Endothelial cell of umbilical vein (primary cell): ENCODE measurements around the gene SFPQ. TPM values are rescaled to one million over a fixed set of nuclear protein-coding genes. Genes with fewer than 3 reads are reported as not detected.

ENCODE experiments used
- BruUV-seq: library from RNA; stranded (reverse); fragments of 400-500 nt; replicated peaks from 2 replicates; lab custom pipeline; 2021; lab: Mats Ljungman, UMichigan
- CTCF ChIA-PET: fragments of 300-600, 350-600 bp; sonication (Branson Sonifier 250); formaldehyde crosslinking; loops from one replicate; lab custom pipeline; 2021; ENCODE audit warnings: antibody characterized with exemption, inconsistent platforms; lab: Charles Lee
- POLR2A ChIA-PET: fragments of 300-600, 350-600 bp; sonication (Branson Sonifier 250); formaldehyde crosslinking; loops from one replicate; lab custom pipeline; 2021; ENCODE audit warnings: antibody characterized with exemption, inconsistent platforms; lab: Charles Lee
- DNase-seq: peaks from one replicate; pipeline ENCODE4 v3.0.0-alpha.2; 2011; ENCODE audit warnings: low read depth, low spot score
- FAIRE-seq: peaks from 2 replicates; lab custom pipeline; 2011; peaks lifted over from hg19 to GRCh38; lab: Jason Lieb, UNC
- H2AFZ ChIP-seq: 2 replicates; pipeline ENCODE4 v1.6.0; 2012; ENCODE audit warnings: low read depth, low read length, control low read depth, inconsistent platforms
- H3K27ac ChIP-seq: 2 replicates; pipeline ENCODE4 v1.5.1; 2011; ENCODE audit warnings: low read depth, mild to moderate bottlenecking, control low read depth, low read length, moderate library complexity; ENCODE audit not compliant: insufficient read depth
- H3K27me3 ChIP-seq, 2 experiments: 2 replicates each; pipeline versions ENCODE4 v1.6.0 to v1.6.1; 2011; ENCODE audit warnings: low read length in 2 of 2, mixed read lengths in 1 of 2; ENCODE audit not compliant: control insufficient read depth in 2 of 2, insufficient read depth in 2 of 2
- H3K36me3 ChIP-seq, 2 experiments: 2 replicates in 1 of 2; 3 replicates in 1 of 2; pipeline ENCODE4 v1.5.1; 2011; ENCODE audit warnings: low read length in 2 of 2, mild to moderate bottlenecking in 1 of 2, moderate library complexity in 1 of 2; ENCODE audit not compliant: control insufficient read depth in 2 of 2, insufficient read depth in 2 of 2; ENCODE audit errors: extremely low read depth in 1 of 2
- H3K4me1 ChIP-seq: 3 replicates; pipeline ENCODE4 v1.5.1; 2011; ENCODE audit warnings: mild to moderate bottlenecking, low read length; ENCODE audit not compliant: control insufficient read depth, insufficient read depth; ENCODE audit errors: extremely low read depth
- H3K4me2 ChIP-seq: 2 replicates; pipeline ENCODE4 v1.6.1; 2011; ENCODE audit warnings: low read length, control low read depth, mixed read lengths; ENCODE audit not compliant: insufficient read depth
- H3K4me3 ChIP-seq, 3 experiments: fragments of 200-600 bp in 1 of 3; sonication (generic), shearing (Covaris generic) in 1 of 3; replicated peaks in 1 of 3; 2 replicates each; pipeline ENCODE4 v1.5.1; 2011 to 2016; ENCODE audit warnings: control low read depth in 3 of 3, low read length in 3 of 3, mild to moderate bottlenecking in 2 of 3, inconsistent platforms in 1 of 3, low read depth in 1 of 3, moderate library complexity in 1 of 3; ENCODE audit not compliant: insufficient read depth in 1 of 3
- H3K79me2 ChIP-seq: 2 replicates; pipeline ENCODE4 v1.6.0; 2012; ENCODE audit warnings: low read length, inconsistent platforms; ENCODE audit not compliant: control insufficient read depth, insufficient read depth
- H3K9ac ChIP-seq: replicated peaks from 2 replicates; pipeline ENCODE3; 2011; ENCODE audit warnings: low read length, control low read depth; ENCODE audit not compliant: insufficient read depth; ENCODE audit errors: extremely low read depth
- H3K9me1 ChIP-seq: replicated peaks from 3 replicates; pipeline ENCODE4 v1.6.0; 2011; ENCODE audit warnings: mild to moderate bottlenecking, low read length; ENCODE audit not compliant: control insufficient read depth, insufficient read depth; ENCODE audit errors: extremely low read depth
- H3K9me3 ChIP-seq: replicated peaks from 2 replicates; pipeline ENCODE4 v1.5.1; 2012; ENCODE audit warnings: low read length, inconsistent platforms; ENCODE audit not compliant: control insufficient read depth, insufficient read depth
- H4K20me1 ChIP-seq: replicated peaks from 2 replicates; pipeline ENCODE3; 2011; ENCODE audit warnings: mild to moderate bottlenecking, low read length; ENCODE audit not compliant: control insufficient read depth, insufficient read depth; ENCODE audit errors: extremely low read depth
- EZH2 ChIP-seq: IDR thresholded peaks from 2 replicates; pipeline ENCODE4 v1.6.1; 2012; ENCODE audit warnings: borderline replicate concordance, low read depth, mild to moderate bottlenecking, moderate library complexity, low read length, inconsistent platforms; ENCODE audit not compliant: severe bottlenecking
- FOS ChIP-seq: IDR thresholded peaks from 2 replicates; pipeline ENCODE4 v1.6.1; 2011; ENCODE audit warnings: mild to moderate bottlenecking, low read length, moderate library complexity, borderline replicate concordance; ENCODE audit not compliant: insufficient read depth
- MAX ChIP-seq: IDR thresholded peaks from 2 replicates; pipeline ENCODE4 v1.6.1; 2011; ENCODE audit not compliant: insufficient read depth, insufficient read length
- POLR2A ChIP-seq: IDR thresholded peaks from 2 replicates; pipeline ENCODE4 v1.6.1; 2012; ENCODE audit warnings: low read depth, mild to moderate bottlenecking, control low read depth, low read length
- POLR2AphosphoS5 ChIP-seq: IDR thresholded peaks from 2 replicates; pipeline ENCODE4 v1.6.1; 2012; ENCODE audit warnings: low read depth, mild to moderate bottlenecking, control low read depth, low read length, moderate library complexity; ENCODE audit not compliant: insufficient read depth
- dilution Hi-C: fragments of 300-500 bp; cut with MboI; formaldehyde crosslinking; loops from one replicate; pipeline ENCODE4 v1.15.0; 2019; ENCODE audit warnings: low sequenced_read_pairs; ENCODE audit not compliant: extremely low pct_ligation_motif_present
- intact Hi-C: fragments of 100-400 bp; cut with micrococcal nuclease; formaldehyde crosslinking; loops from one replicate; pipeline ENCODE4 v1.10.0; 2022
- polyA plus RNA-seq, 4 experiments: library from polyadenylated mRNA; depleted of rRNA in 3 of 4; stranded (reverse) in 3 of 4; unstranded in 1 of 4; fragments of >200 nt; gene quantifications; 2 replicates each; pipeline versions ENCODE4 v1.2.1 to v1.2.3, GENCODE V29; 2011 to 2012; ENCODE audit warnings: missing spikeins in 1 of 4
- total RNA-seq: library from RNA; stranded (reverse); gene quantifications from 2 replicates; pipeline ENCODE4 v1.2.3, GENCODE V29; 2021
- TF ChIP-seq, protein P1 (sequence below), 2 donors: IDR thresholded peaks; 1 replicate in 1 of 2; 2 replicates in 1 of 2; pipeline ENCODE4 v1.5.1; 2011; ENCODE audit warnings: low read length in 2 of 2, mild to moderate bottlenecking in 2 of 2, moderate library complexity in 2 of 2, control low read depth in 1 of 2, inconsistent platforms in 1 of 2, low read depth in 1 of 2; ENCODE audit not compliant: insufficient read depth in 1 of 2; ENCODE audit errors: extremely low read depth in 1 of 2

Gene SFPQ
- total and polyA plus RNA-seq, 2 donors (not counting 3 experiments of a cell fraction or from before 2014, with no cell fraction given) = 100 to 415 TPM

- dilution Hi-C loops (no loop called here), intact Hi-C loops (no loop called here)
- H4K20me1 ChIP-seq = peaks cover 23% of the 10 kb centered on the region
- no peak overlapping the region for H2AFZ ChIP-seq
- FAIRE-seq = no peak
- H3K27ac ChIP-seq = no peak overlapping the region
- no peak for TF ChIP-seq POLR2AphosphoS5
- no peak for TF ChIP-seq EZH2
- POLR2A ChIA-PET = interaction anchor here (1.2 kb wide), 1 partner anchor 81 kb away, joined by 4 read pairs; no protein-coding TSS in a partner anchor
- H3K27me3 ChIP-seq = no peaks in the 10 kb centered on the region
- no peaks in the 10 kb centered on the region for H3K4me1 ChIP-seq
- H3K4me3 ChIP-seq = no peak overlapping the region
- CTCF ChIA-PET = interaction anchor here (1.0 kb wide), 1 partner anchor 62 kb away, joined by 4 read pairs; no protein-coding TSS in a partner anchor
- H3K9ac ChIP-seq = no peak overlapping the region
- peaks cover 23 to 33% of the 10 kb centered on the region in 2 experiments for H3K36me3 ChIP-seq
- peaks cover 16% of the 10 kb centered on the region for H3K79me2 ChIP-seq
- H3K9me3 ChIP-seq = no peaks in the 10 kb centered on the region
- DNase-seq = no peak
- no peaks in the 10 kb centered on the region for H3K9me1 ChIP-seq
- no TSS peak for BruUV-seq
- no peak overlapping the region for H3K4me2 ChIP-seq
Observed at GRCh38 chr1:35175098-35175576, 17.8 kb downstream of the SFPQ start.

GRCh38 chr1:35173909-35174540 is 18.9 kb downstream of the SFPQ start:
- no peak overlapping the region for H3K9ac ChIP-seq
- peak; percentile 66 for FAIRE-seq
- intact Hi-C loops = loop anchor here (2.0 to 5.0 kb wide), 2 partner anchors 143 to 387 kb away; partner anchors contain the start of gene ZMYM6
- POLR2A ChIA-PET = no interaction called here
- no peaks in the 10 kb centered on the region for H3K4me1 ChIP-seq
- TF ChIP-seq FOS = no peak
- TF ChIP-seq, protein P1, sequence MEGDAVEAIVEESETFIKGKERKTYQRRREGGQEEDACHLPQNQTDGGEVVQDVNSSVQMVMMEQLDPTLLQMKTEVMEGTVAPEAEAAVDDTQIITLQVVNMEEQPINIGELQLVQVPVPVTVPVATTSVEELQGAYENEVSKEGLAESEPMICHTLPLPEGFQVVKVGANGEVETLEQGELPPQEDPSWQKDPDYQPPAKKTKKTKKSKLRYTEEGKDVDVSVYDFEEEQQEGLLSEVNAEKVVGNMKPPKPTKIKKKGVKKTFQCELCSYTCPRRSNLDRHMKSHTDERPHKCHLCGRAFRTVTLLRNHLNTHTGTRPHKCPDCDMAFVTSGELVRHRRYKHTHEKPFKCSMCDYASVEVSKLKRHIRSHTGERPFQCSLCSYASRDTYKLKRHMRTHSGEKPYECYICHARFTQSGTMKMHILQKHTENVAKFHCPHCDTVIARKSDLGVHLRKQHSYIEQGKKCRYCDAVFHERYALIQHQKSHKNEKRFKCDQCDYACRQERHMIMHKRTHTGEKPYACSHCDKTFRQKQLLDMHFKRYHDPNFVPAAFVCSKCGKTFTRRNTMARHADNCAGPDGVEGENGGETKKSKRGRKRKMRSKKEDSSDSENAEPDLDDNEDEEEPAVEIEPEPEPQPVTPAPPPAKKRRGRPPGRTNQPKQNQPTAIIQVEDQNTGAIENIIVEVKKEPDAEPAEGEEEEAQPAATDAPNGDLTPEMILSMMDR (IDR thresholded peaks at IDR 0.05; ENCODE audit: extremely low read depth in 1 of 2, insufficient read depth in 1 of 2, low read depth in 1 of 2, low read length in 2 of 2) = no peak
- no peak for TF ChIP-seq EZH2
- no peak for TF ChIP-seq MAX
- TF ChIP-seq POLR2A = no peak
- dilution Hi-C loops = loop anchor here (25.0 kb wide), 1 partner anchor 187 kb away; the partner anchor contains the start of gene TMEM35B
- peaks cover 6% of the 10 kb centered on the region for H3K79me2 ChIP-seq
- no peak for DNase-seq
- H3K4me2 ChIP-seq = no peak overlapping the region
- no TSS peak for BruUV-seq
- no peaks in the 10 kb centered on the region for H3K9me3 ChIP-seq
- no peaks in the 10 kb centered on the region for H3K9me1 ChIP-seq
- H3K27ac ChIP-seq = no peak overlapping the region
- no peak overlapping the region for H2AFZ ChIP-seq
- peaks cover 15% of the 10 kb centered on the region for H4K20me1 ChIP-seq
- CTCF ChIA-PET = interaction anchor here (1.0 kb wide), 1 partner anchor 61 kb away, joined by 4 read pairs; no protein-coding TSS in a partner anchor
- H3K4me3 ChIP-seq = no peak overlapping the region
- no peaks in the 10 kb centered on the region for H3K27me3 ChIP-seq
- peaks cover 20 to 28% of the 10 kb centered on the region in 2 experiments for H3K36me3 ChIP-seq
